Vagina (tissue), 2 donors: ENCODE data around the gene VAV3.

Source experiments
- CTCF ChIP-seq, 3 experiments: fragments of 450-650 bp in 2 of 3; fragments of 200-600 bp in 1 of 3; sonication (generic) in 1 of 3; IDR thresholded peaks; one replicate each; pipeline ENCODE4 v1.5.1; 2017 to 2019; ENCODE audit warnings: antibody characterized with exemption in 3 of 3, mild to moderate bottlenecking in 2 of 3, moderate library complexity in 2 of 3
- POLR2A ChIP-seq, 2 donors: fragments of 450-650 bp; IDR thresholded peaks; one replicate each; pipeline ENCODE4 v1.6.1; 2017; ENCODE audit warnings: antibody characterized with exemption in 2 of 2, mild to moderate bottlenecking in 2 of 2, moderate library complexity in 2 of 2
- POLR2AphosphoS5 ChIP-seq, 2 donors: sonication (generic); formaldehyde crosslinking; IDR thresholded peaks; one replicate each; pipeline ENCODE4 v1.9.0; 2017; ENCODE audit warnings: antibody characterized with exemption in 2 of 2, mild to moderate bottlenecking in 2 of 2, low read depth in 1 of 2; ENCODE audit not compliant: insufficient read depth in 1 of 2

GRCh38 chr1:107622966-107623365, 342.0 kb downstream of the VAV3 start:
- no peak for TF ChIP-seq CTCF (IDR thresholded peaks at IDR 0.05)
- TF ChIP-seq POLR2A (IDR thresholded peaks at IDR 0.05) = no peak
- no peak for TF ChIP-seq POLR2AphosphoS5 (IDR thresholded peaks at IDR 0.05; ENCODE audit: insufficient read depth in 1 of 2, low read depth in 1 of 2)
